ENCODE results near the gene STX1B.

The STX1B gene

DNA sequence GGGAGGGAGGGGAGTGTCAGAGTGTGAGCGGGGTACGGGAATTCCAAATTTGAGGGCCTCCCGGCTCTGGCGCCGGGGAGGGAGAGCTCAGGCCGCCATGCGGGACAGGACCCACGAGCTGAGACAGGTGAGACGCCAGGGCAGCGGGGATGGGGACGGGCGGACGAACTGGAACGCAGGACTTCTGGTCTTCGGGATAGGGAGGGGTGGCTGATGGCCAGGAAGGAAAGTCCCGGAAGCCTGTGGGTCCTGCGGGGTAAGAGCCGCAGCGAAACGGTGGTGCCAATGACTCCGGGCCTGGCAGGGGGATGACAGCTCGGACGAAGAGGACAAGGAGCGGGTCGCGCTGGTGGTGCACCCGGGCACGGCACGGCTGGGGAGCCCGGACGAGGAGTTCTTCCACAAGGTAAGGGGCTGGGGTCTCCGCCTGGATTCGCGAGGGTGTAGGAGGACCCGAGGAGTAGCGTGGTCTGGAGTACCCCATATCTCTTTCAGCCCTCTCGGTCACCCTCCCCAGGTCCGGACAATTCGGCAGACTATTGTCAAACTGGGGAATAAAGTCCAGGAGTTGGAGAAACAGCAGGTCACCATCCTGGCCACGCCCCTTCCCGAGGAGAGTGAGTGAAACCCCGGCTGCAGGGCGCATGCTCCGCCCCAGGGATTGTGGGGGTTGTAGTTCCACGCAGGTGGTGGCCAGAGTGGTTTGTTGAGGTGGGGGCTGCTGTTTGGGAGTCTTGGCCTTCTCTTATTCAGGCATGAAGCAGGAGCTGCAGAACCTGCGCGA lies 23.5 kb upstream of the STX1B start:
- H3K9me3 ChIP-seq (ENCODE audit: control insufficient read depth, low read length) = no peaks in the 10 kb centered on the region

DNA sequence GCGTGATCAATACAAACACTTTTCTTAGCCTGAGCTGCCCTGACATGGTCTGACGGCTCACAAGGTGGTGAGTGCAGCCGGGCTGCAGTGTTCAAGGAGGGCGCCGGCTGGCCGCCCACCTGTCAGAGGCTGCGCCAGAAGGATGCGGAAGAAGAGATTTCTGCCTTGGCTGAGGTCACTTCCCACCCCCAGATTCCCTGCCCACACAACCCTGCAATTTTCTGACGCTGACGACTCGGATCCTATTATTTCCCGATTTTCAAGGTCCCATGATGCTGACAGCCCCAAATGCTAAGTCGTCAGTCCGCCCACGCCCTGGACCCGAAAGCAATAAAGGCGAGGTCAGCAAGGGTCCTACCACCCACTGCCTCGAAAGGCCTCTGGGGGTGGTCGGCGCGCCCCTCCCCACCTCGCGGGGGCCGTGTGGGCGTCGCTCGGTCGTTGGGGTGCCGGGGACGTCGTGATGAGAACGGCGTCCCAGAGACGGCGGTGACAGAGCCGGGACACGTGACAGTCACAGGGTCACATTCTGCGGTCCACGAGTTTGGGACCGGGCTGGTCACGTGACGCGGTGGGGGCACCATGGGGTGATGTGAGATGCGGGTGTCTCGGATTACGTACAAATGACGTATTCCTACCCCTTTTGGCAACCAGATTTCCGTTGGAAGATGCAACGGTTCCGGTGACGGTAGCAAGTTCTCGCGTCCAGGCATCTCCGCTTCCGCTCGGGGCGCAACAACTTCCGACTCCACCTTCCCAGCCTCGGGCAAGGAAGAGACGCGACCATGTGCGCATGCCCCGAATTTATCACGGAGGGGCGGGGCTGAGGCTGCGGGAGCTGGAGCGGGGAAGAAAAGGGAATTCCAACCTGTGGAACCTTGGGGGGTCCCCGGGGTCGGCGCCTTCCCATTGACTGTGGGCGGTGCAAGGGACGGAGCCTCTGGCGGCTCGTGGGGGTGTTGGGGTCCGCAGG lies 22.6 kb upstream of the STX1B start, which contains the start of gene STX4:
STX4 (plus strand) TSS at position 823 of the 973 bp plus-strand sequence. CDS start 248 bp downstream, outside the sequence.
- H3K4me1 ChIP-seq (ENCODE audit: control insufficient read depth, insufficient read depth, low read length, poor library complexity, severe bottlenecking) = peaks cover 6% of the 10 kb centered on the region
- H3K27me3 ChIP-seq (replicated peaks; ENCODE audit: control insufficient read depth, insufficient read depth, low read length, poor library complexity, severe bottlenecking) = no peaks in the 10 kb centered on the region
- peak; percentile 97 to 98 (median 98) for DNase-seq
- peak within 1 kb of the TSS; percentile 88 for H3K27ac ChIP-seq (ENCODE audit: insufficient read depth, low read length, poor library complexity, severe bottlenecking)
- peak within 1 kb of the TSS; percentile 93 for H3K4me3 ChIP-seq (ENCODE audit: insufficient read depth, low read depth, low read length, poor library complexity, severe bottlenecking)
- peaks cover 13% of the 10 kb centered on the region for H3K36me3 ChIP-seq (ENCODE audit: control insufficient read depth, insufficient read depth, low read length)
- H3K9me3 ChIP-seq (ENCODE audit: control insufficient read depth, low read length) = no peaks in the 10 kb centered on the region

More for the DNA sequence above, 23.5 kb upstream of the STX1B start:
- peak overlapping the region; percentile 88 for H3K27ac ChIP-seq (ENCODE audit: insufficient read depth, low read length, poor library complexity, severe bottlenecking)
- H3K4me3 ChIP-seq (ENCODE audit: insufficient read depth, low read depth, low read length, poor library complexity, severe bottlenecking) = peak overlapping the region; percentile 93
- H3K27me3 ChIP-seq (replicated peaks; ENCODE audit: control insufficient read depth, insufficient read depth, low read length, poor library complexity, severe bottlenecking) = no peaks in the 10 kb centered on the region
- H3K36me3 ChIP-seq (ENCODE audit: control insufficient read depth, insufficient read depth, low read length) = peaks cover 22% of the 10 kb centered on the region
- H3K4me1 ChIP-seq (ENCODE audit: control insufficient read depth, insufficient read depth, low read length, poor library complexity, severe bottlenecking) = peaks cover 6% of the 10 kb centered on the region
- peak; percentile 70 to 82 (median 71) for DNase-seq

DNA sequence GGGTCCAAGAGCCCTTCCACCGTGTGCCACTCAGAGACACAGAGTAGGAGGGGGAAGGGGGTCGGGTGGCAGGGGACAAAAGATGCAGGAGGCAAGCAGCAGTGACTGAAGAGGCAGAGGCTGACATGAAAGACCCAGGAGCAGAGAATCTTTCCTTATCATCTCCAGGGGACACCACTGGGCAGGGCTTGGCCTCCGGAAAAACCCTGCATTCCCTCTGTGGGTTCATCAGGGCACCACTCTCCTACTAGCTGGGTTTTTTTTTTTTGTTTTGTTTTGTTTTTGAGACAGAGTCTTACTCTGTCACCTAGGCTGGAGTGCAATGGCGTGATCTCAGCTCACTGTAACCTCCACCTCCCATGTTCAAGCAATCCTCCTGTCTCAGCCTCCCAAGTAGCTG lies 20.8 kb upstream of the STX1B start:
- Histone ChIP-seq H3K36me3 (ENCODE audit: control insufficient read depth, insufficient read depth, low read length) (peaks cover 9% of the 10 kb centered on the region), H3K9me3 (ENCODE audit: control insufficient read depth, low read length) (no peaks in the 10 kb centered on the region), H3K27me3 (replicated peaks; ENCODE audit: control insufficient read depth, insufficient read depth, low read length, poor library complexity, severe bottlenecking) (no peaks in the 10 kb centered on the region), H3K4me1 (ENCODE audit: control insufficient read depth, insufficient read depth, low read length, poor library complexity, severe bottlenecking) (peaks cover 6% of the 10 kb centered on the region), H3K4me3 (ENCODE audit: insufficient read depth, low read depth, low read length, poor library complexity, severe bottlenecking) (no peak overlapping the region), H3K27ac (ENCODE audit: insufficient read depth, low read length, poor library complexity, severe bottlenecking) (no peak overlapping the region)
- DNase-seq = no peak

DNA sequence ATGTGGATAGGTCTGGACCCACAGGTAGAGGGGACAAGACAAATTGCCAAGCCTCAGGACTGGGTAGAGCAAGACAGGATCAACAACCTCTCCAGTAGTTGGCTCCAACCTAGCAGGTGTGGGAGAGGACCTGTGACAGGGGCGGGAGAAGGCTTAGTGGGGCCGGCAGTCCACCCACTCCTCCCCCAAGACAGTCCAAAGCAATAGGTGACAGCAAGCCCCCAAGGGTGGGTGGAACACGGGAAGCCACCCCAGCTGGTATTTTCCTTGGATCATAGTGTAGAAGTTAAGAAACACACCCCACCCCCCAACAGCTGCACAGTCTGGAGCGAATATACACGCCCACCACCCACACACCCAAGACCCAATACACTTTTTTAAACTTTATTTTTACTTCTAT lies 18.8 kb upstream of the STX1B start:
- Histone ChIP-seq H3K27ac (ENCODE audit: insufficient read depth, low read length, poor library complexity, severe bottlenecking) (no peak overlapping the region), H3K9me3 (ENCODE audit: control insufficient read depth, low read length) (no peaks in the 10 kb centered on the region), H3K4me3 (ENCODE audit: insufficient read depth, low read depth, low read length, poor library complexity, severe bottlenecking) (no peak overlapping the region), H3K36me3 (ENCODE audit: control insufficient read depth, insufficient read depth, low read length) (no peaks in the 10 kb centered on the region), H3K4me1 (ENCODE audit: control insufficient read depth, insufficient read depth, low read length, poor library complexity, severe bottlenecking) (peaks cover 2% of the 10 kb centered on the region), H3K27me3 (replicated peaks; ENCODE audit: control insufficient read depth, insufficient read depth, low read length, poor library complexity, severe bottlenecking) (no peaks in the 10 kb centered on the region)
- DNase-seq = no peak

DNA sequence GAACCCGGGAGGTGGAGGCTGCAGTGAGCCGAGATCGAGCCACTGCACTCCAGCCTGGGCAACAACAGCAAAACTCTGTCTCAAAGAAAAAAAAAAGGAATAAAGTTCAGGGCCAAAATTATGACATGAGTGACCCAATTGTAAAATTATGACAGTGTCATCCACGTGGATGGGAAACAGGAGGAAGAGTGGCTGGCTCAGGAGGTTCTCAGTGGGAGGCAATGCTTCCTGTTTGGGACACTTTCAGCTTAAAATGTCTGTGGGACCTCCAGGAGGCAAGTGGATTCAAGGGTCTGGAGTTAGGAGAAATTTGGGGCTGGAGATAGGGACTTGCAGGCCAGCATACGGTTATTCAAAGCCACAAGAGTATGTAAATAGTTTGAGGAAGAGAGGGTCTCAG lies 14.9 kb upstream of the STX1B start:
- no peaks in the 10 kb centered on the region for H3K36me3 ChIP-seq (ENCODE audit: control insufficient read depth, insufficient read depth, low read length)
- DNase-seq = no peak
- no peaks in the 10 kb centered on the region for H3K9me3 ChIP-seq (ENCODE audit: control insufficient read depth, low read length)
- no peak overlapping the region for H3K27ac ChIP-seq (ENCODE audit: insufficient read depth, low read length, poor library complexity, severe bottlenecking)
- H3K27me3 ChIP-seq (replicated peaks; ENCODE audit: control insufficient read depth, insufficient read depth, low read length, poor library complexity, severe bottlenecking) = no peaks in the 10 kb centered on the region
- H3K4me3 ChIP-seq (ENCODE audit: insufficient read depth, low read depth, low read length, poor library complexity, severe bottlenecking) = no peak overlapping the region
- no peaks in the 10 kb centered on the region for H3K4me1 ChIP-seq (ENCODE audit: control insufficient read depth, insufficient read depth, low read length, poor library complexity, severe bottlenecking)

DNA sequence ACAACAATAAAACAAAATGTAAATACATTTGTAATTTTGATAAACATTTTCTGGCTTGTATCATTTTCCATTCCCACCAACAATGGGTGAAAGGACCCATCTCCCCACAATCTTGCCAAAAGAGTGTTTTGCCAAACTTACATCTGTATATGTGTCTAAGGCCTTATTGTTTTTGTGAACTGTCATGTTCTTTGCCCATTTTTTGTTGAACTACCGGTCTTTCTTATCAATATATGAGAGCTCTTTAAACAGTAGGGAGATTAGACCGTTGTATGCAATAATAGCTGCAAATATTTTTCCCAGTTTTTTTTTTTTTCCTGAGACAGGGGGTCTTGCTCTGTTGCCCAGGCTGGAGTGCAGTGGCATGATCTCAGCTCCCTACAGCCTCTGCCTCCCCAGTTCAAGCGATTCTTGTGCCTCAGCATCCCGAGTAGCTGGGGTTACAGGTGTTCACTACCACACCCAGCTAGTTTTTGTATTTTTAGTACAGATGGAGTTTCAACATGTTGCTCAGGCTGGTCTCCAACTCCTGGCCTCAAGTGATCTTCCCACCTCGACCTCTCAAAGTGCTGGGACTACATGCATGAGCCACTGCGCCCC lies 13.3 kb upstream of the STX1B start:
- Histone ChIP-seq H3K4me1 (ENCODE audit: control insufficient read depth, insufficient read depth, low read length, poor library complexity, severe bottlenecking) (no peaks in the 10 kb centered on the region), H3K27me3 (replicated peaks; ENCODE audit: control insufficient read depth, insufficient read depth, low read length, poor library complexity, severe bottlenecking) (no peaks in the 10 kb centered on the region), H3K9me3 (ENCODE audit: control insufficient read depth, low read length) (no peaks in the 10 kb centered on the region), H3K27ac (ENCODE audit: insufficient read depth, low read length, poor library complexity, severe bottlenecking) (no peak overlapping the region), H3K4me3 (ENCODE audit: insufficient read depth, low read depth, low read length, poor library complexity, severe bottlenecking) (no peak overlapping the region), H3K36me3 (ENCODE audit: control insufficient read depth, insufficient read depth, low read length) (no peaks in the 10 kb centered on the region)
- DNase-seq = no peak

DNA sequence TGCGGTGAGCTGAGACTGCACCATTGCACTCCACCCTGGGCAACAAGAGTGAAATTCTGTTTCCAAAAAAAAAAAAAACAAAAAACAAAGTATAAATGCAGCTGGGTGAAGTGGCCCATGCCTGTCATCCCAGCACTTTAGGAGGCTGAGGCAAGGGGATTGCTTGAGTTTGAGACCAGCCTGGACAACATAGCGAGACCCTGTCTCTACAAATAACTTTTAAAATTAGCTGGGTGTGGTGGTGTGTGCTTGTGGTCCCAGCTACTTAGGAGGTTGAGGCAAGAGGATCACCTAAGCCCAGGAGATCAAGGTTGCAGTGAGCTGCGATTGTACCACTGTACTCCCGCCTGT lies 12.8 kb upstream of the STX1B start:
- Histone ChIP-seq H3K36me3 (ENCODE audit: control insufficient read depth, insufficient read depth, low read length) (no peaks in the 10 kb centered on the region), H3K27me3 (replicated peaks; ENCODE audit: control insufficient read depth, insufficient read depth, low read length, poor library complexity, severe bottlenecking) (no peaks in the 10 kb centered on the region), H3K4me1 (ENCODE audit: control insufficient read depth, insufficient read depth, low read length, poor library complexity, severe bottlenecking) (no peaks in the 10 kb centered on the region), H3K9me3 (ENCODE audit: control insufficient read depth, low read length) (no peaks in the 10 kb centered on the region), H3K27ac (ENCODE audit: insufficient read depth, low read length, poor library complexity, severe bottlenecking) (no peak overlapping the region), H3K4me3 (ENCODE audit: insufficient read depth, low read depth, low read length, poor library complexity, severe bottlenecking) (no peak overlapping the region)
- DNase-seq = no peak

DNA sequence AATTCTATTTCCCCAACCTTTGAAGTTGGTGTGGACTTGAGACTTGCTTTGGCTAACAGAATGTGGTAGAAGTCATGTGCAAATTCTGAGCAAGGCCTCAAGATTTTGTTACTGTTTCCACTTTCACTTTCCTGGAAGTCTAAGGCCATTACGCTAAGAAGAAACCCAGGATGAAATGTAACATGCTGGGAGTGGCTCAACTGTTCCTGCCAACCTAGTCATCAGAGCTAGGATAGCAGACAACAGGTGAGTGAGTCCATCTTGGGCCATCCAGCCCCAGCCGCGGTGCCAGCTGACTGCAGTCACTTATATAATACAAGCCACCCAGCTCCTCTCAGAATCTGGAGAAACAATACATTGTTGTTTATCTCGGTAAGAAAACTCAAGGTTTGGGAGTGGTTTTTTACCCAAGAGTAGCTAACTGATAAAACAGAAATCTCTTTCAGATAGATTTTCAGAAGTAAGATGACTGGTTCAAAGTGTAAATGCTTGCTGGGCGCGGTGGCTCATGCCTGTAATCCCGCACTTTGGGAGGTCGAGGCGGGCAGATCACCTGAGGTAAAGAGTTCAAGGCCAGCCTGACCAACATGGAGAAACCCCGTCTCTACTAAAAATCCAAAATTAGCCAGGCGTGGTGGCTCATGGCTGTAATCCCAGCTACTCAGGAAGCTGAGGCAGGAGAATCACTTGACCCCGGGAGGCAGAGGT lies 12.3 kb upstream of the STX1B start:
- no peak overlapping the region for H3K4me3 ChIP-seq (ENCODE audit: insufficient read depth, low read depth, low read length, poor library complexity, severe bottlenecking)
- no peaks in the 10 kb centered on the region for H3K27me3 ChIP-seq (replicated peaks; ENCODE audit: control insufficient read depth, insufficient read depth, low read length, poor library complexity, severe bottlenecking)
- DNase-seq = no peak
- no peaks in the 10 kb centered on the region for H3K4me1 ChIP-seq (ENCODE audit: control insufficient read depth, insufficient read depth, low read length, poor library complexity, severe bottlenecking)
- H3K36me3 ChIP-seq (ENCODE audit: control insufficient read depth, insufficient read depth, low read length) = no peaks in the 10 kb centered on the region
- no peaks in the 10 kb centered on the region for H3K9me3 ChIP-seq (ENCODE audit: control insufficient read depth, low read length)
- H3K27ac ChIP-seq (ENCODE audit: insufficient read depth, low read length, poor library complexity, severe bottlenecking) = no peak overlapping the region

DNA sequence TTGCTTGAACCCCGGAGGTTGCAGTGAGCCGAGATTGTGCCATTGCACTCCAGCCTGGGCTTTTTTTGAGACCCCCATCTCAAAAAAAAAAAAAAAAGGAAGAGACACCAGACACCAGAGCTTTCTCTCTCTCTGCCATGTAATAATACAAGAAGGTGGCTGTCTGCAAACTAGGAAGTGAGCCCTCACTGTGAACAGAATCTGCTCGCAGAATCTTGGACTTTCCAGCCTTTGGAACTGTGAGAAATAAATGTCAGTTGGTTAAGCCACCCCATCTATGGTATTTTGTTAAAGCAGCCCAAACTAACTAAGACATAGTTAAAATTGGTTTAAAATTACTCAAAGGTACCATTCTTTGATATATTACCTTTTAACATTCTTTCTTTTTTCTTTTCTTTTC lies 10.1 kb upstream of the STX1B start:
- no peak overlapping the region for H3K27ac ChIP-seq (ENCODE audit: insufficient read depth, low read length, poor library complexity, severe bottlenecking)
- H3K36me3 ChIP-seq (ENCODE audit: control insufficient read depth, insufficient read depth, low read length) = no peaks in the 10 kb centered on the region
- DNase-seq = no peak
- H3K4me1 ChIP-seq (ENCODE audit: control insufficient read depth, insufficient read depth, low read length, poor library complexity, severe bottlenecking) = no peaks in the 10 kb centered on the region
- no peaks in the 10 kb centered on the region for H3K27me3 ChIP-seq (replicated peaks; ENCODE audit: control insufficient read depth, insufficient read depth, low read length, poor library complexity, severe bottlenecking)
- H3K4me3 ChIP-seq (ENCODE audit: insufficient read depth, low read depth, low read length, poor library complexity, severe bottlenecking) = no peak overlapping the region
- no peaks in the 10 kb centered on the region for H3K9me3 ChIP-seq (ENCODE audit: control insufficient read depth, low read length)

All from effector memory CD4-positive, alpha-beta T cell (primary cell).